GM21367 (cell line): ENCODE measurements around the gene CFAP107.
"Not testable (repeated sequence)": the region's sequence is repeated elsewhere in the genome, so short reads cannot be mapped to it uniquely, and the experiment has no call there.

ENCODE experiments used
- ATAC-seq: cut with Tn5 transposase; IDR thresholded peaks from one replicate; pipeline ENCODE4 v1.9.1; 2021; ENCODE audit not compliant: unreplicated experiment

Gene CFAP107

DNA sequence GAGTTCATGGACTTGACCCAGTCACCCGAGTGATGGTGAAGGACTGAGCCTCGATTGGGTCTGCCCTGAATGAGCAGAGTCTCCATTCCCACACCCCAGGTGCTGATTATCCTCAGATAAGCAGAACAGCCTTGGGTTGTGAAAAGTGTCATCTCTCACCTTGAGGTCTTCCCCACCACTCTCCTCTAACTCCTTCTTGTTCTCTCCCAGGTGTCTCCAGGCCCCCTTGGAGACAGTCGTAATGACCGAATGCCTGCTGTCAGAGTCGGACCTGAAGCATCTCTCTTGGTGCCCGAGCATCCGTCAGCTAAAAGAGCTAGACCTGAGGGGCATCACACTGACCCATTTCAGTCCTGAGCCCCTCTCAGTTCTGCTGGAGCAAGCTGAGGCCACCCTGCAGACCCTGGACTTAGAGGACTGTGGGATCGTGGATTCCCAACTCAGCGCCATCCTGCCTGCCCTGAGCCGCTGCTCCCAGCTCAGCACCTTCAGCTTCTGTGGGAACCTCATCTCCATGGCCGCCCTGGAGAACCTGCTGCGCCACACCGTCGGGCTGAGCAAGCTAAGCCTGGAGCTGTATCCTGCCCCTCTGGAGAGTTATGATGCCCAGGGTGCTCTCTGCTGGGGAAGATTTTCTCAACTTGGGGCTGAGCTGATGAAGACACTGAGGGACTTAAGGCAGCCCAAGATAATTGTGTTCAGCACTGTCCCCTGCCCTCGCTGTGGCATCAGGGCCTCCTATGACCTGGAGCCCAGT is 31.0 kb downstream of the CFAP107 start:
- ATAC-seq = no peak

DNA sequence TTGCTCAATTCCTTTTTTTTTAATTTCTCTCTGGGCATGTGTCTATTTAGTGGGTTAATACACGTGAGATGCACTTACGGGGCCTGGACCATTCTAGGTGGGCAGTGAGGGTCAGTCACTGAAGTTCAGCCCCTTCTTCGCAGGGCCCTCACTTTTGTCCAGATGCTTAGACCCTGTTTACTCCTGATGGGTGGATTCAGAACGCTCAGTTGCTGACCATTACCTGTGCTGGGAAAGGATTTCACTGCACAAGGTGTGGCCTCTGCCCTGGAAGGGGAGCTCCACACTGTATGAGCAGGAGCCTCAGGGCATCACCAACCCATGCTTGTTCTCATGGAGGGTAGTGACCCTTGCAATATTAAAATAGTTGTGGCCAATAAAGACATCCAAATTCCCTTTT is 32.1 kb downstream of the CFAP107 start:
- ATAC-seq = no peak

DNA sequence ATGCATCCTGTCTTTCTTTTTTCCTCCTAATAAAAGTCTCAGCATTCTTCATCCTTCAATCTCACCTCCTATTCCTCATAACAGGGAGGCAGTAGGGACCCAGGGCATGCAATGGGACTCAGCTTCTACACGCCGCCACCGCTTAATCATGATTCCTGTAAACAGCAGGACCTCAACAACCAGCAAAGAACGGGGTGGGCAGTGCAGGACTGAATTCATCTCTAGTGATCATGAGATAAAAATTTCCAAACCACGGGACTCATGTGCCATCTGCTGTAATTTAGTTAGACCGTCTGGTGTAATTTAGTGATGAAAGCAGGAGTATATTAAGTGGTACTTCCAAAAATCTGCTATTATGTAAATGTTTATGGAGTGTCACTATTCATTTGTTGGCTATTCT is 32.9 kb downstream of the CFAP107 start:
- no peak for ATAC-seq

DNA sequence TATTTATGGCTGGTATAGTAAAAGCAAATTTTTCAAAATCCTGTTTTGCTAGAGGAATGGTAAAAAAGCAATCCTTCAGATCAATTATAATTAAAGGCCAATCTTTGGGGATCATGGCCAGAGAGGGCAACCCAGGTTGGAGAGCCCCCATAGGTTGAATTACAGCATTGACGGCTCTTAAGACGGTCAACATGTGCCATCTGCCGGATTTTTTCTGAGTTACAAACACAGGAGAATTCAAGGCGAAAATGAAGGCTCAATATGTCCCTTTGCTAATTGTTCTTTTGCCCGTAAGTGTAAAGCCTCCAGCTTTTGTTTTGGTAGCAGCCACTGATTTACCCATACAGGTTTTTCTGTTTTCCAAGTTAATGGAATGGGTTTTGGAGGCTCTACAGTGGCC is 35.5 kb downstream of the CFAP107 start:
- ATAC-seq = not testable (repeated sequence)

DNA sequence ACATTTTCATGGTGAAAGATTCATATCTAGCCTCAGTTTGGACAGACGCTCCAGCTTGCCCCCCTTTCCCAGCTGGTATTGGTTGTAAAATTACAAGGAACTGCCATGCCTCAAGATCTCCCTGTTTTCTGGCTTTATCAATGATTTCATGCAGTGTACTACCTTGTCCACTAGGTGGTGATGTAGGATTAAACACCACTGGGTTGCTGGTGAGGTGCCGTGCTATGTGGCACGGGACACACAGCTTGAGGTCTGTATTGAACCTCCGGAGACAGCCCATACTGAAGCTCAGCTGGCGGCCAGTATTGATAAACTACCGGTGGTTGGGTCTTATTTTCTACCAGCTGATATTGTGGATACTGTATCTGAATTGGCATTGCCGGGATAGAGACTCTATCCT is 37.8 kb downstream of the CFAP107 start:
- not testable (repeated sequence) for ATAC-seq

DNA sequence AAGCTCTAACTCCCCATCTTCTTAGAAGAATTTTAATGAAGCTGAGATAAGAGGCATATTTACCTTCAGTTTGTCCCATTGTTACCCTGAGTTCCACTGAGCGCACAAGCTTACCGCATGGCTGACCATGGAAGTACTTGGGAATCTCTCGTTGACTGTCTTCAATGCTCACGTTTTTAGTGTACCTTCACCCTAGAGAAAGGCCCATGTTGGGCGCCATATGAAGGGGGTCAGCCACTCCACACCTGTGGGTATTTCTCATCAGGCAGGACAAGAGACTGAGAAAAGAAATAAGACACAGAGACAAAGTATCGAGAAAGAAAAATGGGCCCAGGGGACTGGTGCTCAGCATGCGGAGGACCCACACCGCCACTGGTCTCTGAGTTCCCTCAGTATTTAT is 38.7 kb downstream of the CFAP107 start:
- ATAC-seq = not testable (repeated sequence)

DNA sequence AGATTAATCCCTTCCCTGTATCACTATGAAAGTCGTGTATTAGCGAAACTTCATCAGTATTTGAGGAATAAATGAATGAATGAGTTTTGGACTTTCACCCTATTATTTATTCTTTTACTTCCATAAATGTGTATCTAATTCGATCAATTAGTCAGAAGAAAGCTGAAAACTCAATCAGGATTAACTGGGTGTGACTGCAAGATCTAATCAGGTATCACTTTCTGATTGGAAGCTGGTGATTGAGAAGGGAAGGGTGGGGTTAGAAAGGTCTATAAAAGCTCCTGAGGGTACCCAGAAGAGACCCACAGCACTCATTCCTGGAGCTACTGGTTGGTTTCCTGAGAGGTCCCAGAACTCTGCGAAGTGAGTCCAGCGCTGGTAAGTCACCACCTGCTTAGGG is 45.1 kb downstream of the CFAP107 start, which contains the start of gene PRAMEF1:
TSS of gene PRAMEF1 (plus strand) at position 301 of the 400 bp plus-strand sequence. CDS start 1,831 bp downstream, outside the sequence.
- ATAC-seq = not testable (repeated sequence)

DNA sequence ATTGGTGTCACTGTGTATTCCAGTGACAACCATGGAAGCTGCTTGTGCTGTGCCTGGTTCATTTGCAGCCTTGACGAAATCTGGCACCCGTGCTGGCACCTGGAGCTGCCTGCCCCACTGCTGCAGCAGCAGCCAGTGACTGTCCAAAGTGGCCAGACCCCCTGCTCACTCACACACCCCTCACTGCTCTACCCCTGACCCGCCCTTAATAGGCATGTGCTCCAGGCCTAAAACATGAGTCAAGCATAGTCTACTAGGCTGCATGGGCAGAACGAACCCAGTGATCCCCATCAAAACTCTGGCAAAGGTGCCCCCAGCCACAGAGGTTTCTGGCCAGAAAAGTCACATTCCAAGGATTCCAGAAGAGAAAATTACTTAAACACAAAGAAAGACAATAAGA is 52.9 kb downstream of the CFAP107 start:
- no peak for ATAC-seq

DNA sequence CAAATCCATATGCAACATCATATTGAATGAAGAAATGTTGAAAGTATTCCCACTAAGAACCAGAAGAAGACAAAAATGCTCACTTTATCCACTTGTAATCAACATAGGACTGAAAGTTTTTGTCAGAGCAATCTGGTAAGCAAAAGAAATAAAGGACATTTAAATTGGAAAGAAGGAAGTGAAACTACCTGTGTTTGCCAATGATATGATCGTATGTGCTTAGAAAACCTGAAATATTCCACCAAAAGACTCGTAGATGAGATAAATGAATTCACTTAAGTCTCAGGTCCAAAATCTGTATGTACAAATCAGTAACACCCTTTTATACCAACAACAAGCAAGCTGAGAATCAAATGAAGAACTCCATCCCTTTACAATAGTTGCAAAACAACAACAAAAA is 53.7 kb downstream of the CFAP107 start:
- no peak for ATAC-seq

DNA sequence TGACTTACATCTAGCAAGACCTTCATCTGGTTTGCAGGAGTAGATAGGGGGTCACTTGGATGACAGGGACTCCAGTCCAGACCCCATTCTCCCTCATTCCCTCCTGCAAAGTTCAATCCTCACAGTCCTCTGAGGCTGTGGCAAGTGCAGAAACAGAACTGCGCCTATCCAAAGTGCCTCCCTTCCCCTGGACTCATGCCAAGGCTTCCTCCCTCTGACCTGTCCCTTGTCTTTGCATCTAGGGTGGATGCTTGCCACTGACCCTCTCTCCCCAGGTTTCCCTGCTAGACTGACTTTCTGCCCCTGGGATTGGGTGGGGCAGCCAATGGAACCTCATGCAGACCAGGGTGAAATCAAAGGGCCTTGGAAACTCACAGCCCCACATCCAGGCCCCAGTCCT is 63.9 kb downstream of the CFAP107 start:
- no peak for ATAC-seq

DNA sequence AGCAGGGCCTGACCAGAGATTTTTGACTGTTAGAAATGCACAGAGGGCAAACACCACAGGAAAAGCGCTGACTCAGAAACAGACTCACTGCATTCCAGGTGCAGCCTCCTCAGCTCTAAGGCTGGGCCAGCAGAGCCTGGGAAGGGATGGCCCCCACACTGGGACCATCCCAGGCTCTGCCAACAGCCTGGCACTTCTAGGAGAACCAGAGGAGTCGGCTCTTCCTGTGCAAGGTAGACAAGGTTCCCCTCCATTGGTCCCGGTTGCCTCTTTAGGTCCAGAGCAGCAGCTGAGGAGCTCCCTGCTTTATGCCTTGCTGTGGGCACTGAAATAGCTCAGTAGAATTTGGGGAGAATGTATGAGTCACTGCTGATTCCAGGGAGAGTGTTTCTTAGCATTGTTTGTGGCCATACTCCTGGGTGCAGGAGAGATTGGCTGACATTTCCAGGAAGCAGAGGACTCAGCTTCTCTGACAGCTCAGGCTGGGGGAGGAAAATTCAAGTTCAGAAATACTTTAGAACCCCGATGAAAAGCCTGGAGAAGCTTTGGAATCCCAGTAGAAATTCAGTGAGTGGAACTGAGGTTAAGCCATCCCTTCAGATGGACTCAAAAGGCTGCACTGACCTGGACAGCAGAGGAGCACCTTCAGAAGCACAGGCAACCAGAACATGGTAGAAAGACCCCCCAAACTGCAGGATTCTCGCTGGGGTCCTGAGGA is 64.8 kb downstream of the CFAP107 start:
- no peak for ATAC-seq

DNA sequence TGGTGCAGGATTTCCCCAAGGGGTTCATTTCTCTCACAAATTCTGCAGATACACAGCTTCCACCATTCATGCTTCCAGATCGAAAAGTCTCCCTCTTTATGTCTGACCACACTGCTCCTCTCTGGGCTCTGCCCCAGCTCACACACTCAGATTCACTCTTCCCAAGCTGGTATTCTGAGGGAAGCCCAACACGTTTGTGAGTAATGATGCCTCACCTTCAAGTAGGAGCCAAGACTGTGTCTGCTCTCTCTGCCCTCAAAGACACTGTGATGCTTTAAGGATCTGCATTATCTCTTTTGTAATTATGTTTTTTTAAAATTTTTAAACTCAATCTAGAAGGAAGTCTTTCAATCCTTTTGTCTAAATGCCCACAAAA is 65.4 kb downstream of the CFAP107 start:
- ATAC-seq = no peak
